Measurements from ENCODE around the gene MED16.
"Not testable (repeated sequence)": the region's sequence is repeated elsewhere in the genome, so short reads cannot be mapped to it uniquely, and the experiment has no call there.

GRCh38 chr19:877992-878660, 14.9 kb downstream of the MED16 start:
- not testable (repeated sequence) for TF ChIP-seq CTCF (IDR thresholded peaks at IDR 0.05; ENCODE audit: low read length); EZH2 (IDR thresholded peaks at IDR 0.05; ENCODE audit: borderline replicate concordance, low read length)
